Cardiac muscle cell (in vitro differentiated cells and primary cell): ENCODE results near the gene LINC01488. TPM values are rescaled to one million over a fixed set of nuclear protein-coding genes. Genes with fewer than 3 reads are reported as not detected.

Experiments used
- DNase-seq, 2 donors: peaks; one replicate each; pipeline versions ENCODE4 v3.0.0 to v3.0.0-alpha.2; 2010 to 2017; ENCODE audit warnings: low read depth in 1 of 2, low spot score in 1 of 2
- H3K27ac ChIP-seq: fragments of 200-600 bp; sonication (generic); 2 replicates; pipeline ENCODE4 v1.5.1; 2016
- H3K27me3 ChIP-seq: fragments of 200-600 bp; sonication (generic); 2 replicates; pipeline ENCODE4 v1.6.0; 2016; ENCODE audit warnings: control low read depth
- H3K36me3 ChIP-seq: fragments of 200-600 bp; sonication (generic); 2 replicates; pipeline ENCODE4 v1.5.1; 2016; ENCODE audit warnings: control low read depth
- H3K4me1 ChIP-seq: fragments of 200-600 bp; sonication (generic); 2 replicates; pipeline ENCODE4 v1.8.1; 2017; ENCODE audit warnings: low read depth, mild to moderate bottlenecking, mixed run types
- H3K4me3 ChIP-seq: fragments of 200-600 bp; sonication (generic); 2 replicates; pipeline ENCODE4 v1.5.1; 2016; ENCODE audit warnings: mild to moderate bottlenecking
- H3K9me3 ChIP-seq: fragments of 200-600 bp; sonication (generic); 2 replicates; pipeline ENCODE4 v1.5.1; 2017; ENCODE audit warnings: low read depth, mild to moderate bottlenecking, control low read depth
- CTCF ChIP-seq: IDR thresholded peaks from 2 replicates; pipeline ENCODE4 v1.5.1; 2012; ENCODE audit warnings: low read depth, mild to moderate bottlenecking, low read length
- polyA plus RNA-seq: library from polyadenylated mRNA; unstranded; fragments of >200 nt; fragmentation: Nextera tagmentation; extraction: Ambion mirVana; gene quantifications from 2 replicates; pipeline ENCODE4 v1.2.1, GENCODE V29; 2016
- total RNA-seq: library from RNA; depleted of rRNA; stranded (reverse); fragments of >200 nt; gene quantifications from 2 replicates; pipeline ENCODE4 v1.2.3, GENCODE V29; 2016

LINC01488 gene
- total and polyA plus RNA-seq, 2 experiments from 2014 or later: 1.1 to 1.6 TPM

GRCh38 chr11:69459848-69460539 is 21.5 kb upstream of the LINC01488 start:
- H3K27ac ChIP-seq: no peak overlapping the region
- H3K4me1 ChIP-seq: peaks cover 3% of the 10 kb centered on the region
- no peak for TF ChIP-seq CTCF
- no peaks in the 10 kb centered on the region for H3K27me3 ChIP-seq
- DNase-seq: no peak
- no peaks in the 10 kb centered on the region for H3K9me3 ChIP-seq
- no peaks in the 10 kb centered on the region for H3K36me3 ChIP-seq
- no peak overlapping the region for H3K4me3 ChIP-seq

GRCh38 chr11:69460540-69461257 is 20.8 kb upstream of the LINC01488 start:
- no peak overlapping the region for H3K27ac ChIP-seq
- peak in 1 of 2 donors; percentile 51 for DNase-seq

GRCh38 chr11:69461272-69461962 is 20.0 kb upstream of the LINC01488 start:
- no peaks in the 10 kb centered on the region for H3K4me1 ChIP-seq
- no peak overlapping the region for H3K4me3 ChIP-seq
- DNase-seq: no peak
- no peak overlapping the region for H3K27ac ChIP-seq
- H3K27me3 ChIP-seq: no peaks in the 10 kb centered on the region
- H3K36me3 ChIP-seq: no peaks in the 10 kb centered on the region
- no peaks in the 10 kb centered on the region for H3K9me3 ChIP-seq
- no peak for TF ChIP-seq CTCF

More at GRCh38 chr11:69460540-69461257, 20.8 kb upstream of the LINC01488 start:
- Histone ChIP-seq H3K4me1 (peaks cover 1% of the 10 kb centered on the region), H3K36me3 (no peaks in the 10 kb centered on the region), H3K9me3 (no peaks in the 10 kb centered on the region), H3K27me3 (no peaks in the 10 kb centered on the region), H3K4me3 (no peak overlapping the region)
- TF ChIP-seq CTCF: no peak

- Histone ChIP-seq H3K36me3 (no peaks in the 10 kb centered on the region), H3K4me1 (no peaks in the 10 kb centered on the region), H3K27ac (no peak overlapping the region), H3K9me3 (no peaks in the 10 kb centered on the region), H3K4me3 (no peak overlapping the region), H3K27me3 (no peaks in the 10 kb centered on the region)
- peak in 1 of 2 donors; percentile 43 for DNase-seq
- no peak for TF ChIP-seq CTCF
Measured at GRCh38 chr11:69462106-69462951, 19.1 kb upstream of the LINC01488 start.
